ENCODE results near the gene TNFRSF1A.
A peak's percentile ranks its signal among the peaks of the same experiment; 100 is the strongest.

The TNFRSF1A gene

DNA sequence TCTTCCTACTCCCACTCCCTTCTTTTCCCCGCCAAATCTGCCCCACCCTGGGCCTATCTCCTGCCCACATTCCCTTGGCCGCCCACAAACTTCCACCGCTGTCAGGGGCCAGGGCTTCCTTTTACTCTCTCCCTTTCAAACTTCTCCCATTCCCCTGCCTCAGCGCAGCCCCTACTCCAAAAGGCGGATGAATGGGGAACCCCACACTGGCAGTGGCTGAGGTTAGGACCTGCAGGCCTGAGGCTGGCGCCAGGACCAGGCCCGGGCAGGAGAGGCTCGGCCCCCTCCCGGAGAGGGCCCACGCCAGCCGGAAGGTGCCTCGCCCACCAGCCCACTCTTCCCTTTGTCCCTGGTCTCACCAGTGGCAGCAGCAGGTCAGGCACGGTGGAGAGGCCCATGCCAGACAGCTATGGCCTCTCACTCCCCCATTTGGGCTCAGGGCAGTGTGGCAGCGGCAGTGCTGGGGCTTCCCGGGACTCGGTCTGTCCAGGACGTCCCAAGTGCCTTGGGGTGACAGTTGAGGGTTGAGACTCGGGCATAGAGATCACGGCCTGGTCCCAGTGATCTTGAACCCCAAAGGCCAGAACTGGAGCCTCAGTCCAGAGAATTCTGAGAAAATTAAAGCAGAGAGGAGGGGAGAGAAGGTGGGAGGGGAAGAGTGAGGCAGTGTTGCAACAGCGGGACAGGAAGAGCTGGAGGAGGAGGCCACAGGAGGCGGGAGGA is at the start of gene TNFRSF1A:
Gene TNFRSF1A (minus strand): TSS at position 660 of the 723 bp plus-strand sequence. CDS start 262 bp downstream, at position 398.
- DNase-seq (ENCODE audit: low read depth) = no peak

DNA sequence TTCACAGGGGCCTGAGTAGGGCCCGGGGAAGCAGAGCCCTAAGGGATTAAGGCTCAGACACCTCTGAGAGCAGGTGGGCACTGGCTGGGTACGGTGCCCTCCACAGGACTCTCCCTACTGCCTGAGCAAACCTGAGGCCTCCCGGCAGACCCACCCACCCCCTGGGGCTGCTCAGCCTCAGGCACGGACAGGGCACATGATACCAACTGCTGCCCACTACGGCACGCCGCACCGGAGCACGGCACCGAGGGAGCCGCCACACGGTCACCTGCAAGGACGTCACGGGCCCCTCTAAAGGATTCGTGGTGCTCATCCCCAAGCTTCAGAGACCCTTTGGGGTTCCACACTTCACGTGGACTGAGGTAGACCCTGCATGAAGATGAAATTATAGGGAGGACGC is 49.1 kb upstream of the TNFRSF1A start:
- no peak for DNase-seq (ENCODE audit: low read depth)

DNA sequence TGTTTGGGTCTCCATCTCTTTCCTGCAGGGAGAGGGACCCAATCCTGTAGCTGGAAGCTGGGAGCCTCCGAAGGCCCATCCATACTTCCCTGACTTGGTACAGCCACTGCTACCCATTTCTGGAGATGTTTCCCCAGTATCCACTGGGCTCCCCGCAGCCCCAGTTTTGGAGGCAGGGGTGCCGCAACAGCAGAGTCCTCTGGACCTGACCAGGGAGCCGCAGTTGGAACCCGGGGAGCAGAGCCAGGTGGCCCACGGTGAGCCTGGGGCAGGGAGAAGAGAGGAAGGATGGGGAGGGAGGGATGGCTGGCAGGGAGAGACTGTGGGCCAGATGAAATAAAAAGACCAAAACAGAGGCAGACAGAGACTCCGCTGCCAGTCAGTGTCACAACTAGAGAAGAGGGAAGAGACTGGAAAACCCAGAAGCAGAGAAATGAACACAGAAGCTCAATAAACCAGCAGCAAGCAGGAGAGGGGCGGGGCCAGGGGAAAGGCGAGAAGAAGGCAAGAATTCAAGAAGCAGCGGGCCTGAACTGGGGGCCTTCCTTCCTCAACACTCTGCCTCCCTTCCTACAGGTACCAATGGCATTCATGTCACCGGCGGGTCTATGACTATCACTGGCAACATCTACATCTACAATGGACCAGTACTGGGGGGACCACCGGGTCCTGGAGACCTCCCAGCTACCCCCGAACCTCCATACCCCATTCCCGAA is 48.4 kb upstream of the TNFRSF1A start:
- no peak for DNase-seq (ENCODE audit: low read depth)

DNA sequence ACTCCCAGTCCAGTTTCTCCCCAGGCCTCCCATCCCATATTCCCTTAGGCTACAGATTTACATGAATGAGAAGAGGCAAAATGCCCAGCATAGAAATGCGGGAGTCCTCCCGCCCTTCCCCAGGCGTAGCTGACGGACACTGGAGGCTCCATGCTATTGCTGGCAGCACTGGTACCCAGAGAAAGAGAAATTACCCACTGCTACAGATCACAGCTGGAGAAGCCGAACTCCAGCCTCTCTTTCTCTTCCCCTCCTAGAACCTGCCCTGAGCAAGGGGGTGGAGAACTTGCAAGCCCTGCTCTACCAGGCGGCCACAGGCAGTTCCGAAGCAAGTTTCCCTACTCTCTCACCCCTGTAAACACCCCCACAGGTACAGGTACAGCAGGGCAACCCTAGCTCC is 45.7 kb upstream of the TNFRSF1A start:
- DNase-seq (ENCODE audit: low read depth) = no peak

DNA sequence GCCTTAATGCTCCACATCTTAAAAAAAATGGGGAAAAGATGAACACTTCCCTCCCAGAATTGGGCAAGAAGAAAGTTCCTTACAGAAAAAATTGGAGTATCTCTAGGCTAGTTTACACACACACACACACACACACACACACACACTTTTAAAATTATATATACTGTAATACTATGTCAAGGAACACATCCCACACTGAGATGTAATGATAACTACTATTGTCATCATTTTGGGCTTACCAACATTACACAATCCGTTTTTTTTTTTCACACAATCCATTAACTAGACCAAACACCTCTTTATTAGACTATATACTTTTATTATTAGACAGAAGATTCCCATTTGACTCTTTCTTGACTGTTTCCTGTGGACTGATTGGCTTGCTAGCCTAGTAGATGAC is 44.6 kb upstream of the TNFRSF1A start:
- no peak for DNase-seq (ENCODE audit: low read depth)

DNA sequence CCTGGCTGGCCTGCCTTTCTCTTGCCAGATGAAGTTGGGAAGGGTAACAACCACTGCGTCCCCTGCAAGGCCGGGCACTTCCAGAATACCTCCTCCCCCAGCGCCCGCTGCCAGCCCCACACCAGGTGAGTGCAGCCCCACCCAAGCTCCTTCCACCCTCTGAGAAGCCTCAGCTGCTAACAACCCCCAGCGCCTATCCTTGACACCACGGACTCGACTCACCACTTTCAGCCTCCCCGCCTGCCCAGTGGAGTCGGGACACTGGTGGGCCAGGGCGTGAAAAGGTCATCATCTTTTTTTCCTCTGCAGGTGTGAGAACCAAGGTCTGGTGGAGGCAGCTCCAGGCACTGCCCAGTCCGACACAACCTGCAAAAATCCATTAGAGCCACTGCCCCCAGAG is 44.2 kb upstream of the TNFRSF1A start:
- DNase-seq (ENCODE audit: low read depth) = no peak

DNA sequence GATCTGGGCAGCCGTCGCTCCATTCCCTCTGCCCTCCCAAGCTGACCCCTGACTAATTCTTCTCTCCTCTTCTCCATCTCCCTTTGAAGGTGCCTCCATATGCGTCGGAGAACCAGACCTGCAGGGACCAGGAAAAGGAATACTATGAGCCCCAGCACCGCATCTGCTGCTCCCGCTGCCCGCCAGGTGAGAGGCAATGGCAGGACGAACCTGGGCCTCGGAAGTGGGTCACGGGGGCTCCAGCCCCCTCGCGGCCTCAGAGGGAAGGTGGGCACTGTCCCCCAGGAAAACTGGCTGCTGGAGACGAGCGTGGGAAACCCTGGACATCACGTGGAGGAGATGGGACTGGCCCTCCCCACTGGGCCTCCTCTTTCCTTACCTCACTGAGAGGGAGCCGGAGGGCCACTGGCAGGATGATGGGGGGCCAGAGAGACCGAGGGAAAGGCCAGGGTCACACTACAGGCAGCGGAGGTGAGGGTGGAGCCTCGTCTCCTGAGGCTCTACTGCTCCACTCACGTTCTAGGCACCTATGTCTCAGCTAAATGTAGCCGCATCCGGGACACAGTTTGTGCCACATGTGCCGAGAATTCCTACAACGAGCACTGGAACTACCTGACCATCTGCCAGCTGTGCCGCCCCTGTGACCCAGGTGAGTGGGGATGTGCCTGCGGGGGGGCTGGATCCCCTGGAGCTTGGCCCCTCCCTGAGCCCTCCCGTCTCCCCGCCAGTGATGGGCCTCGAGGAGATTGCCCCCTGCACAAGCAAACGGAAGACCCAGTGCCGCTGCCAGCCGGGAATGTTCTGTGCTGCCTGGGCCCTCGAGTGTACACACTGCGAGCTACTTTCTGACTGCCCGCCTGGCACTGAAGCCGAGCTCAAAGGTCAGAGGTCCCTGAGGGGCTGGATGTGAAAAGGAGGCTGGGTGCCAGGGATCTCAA is 42.9 kb upstream of the TNFRSF1A start:
- DNase-seq (ENCODE audit: low read depth) = no peak

DNA sequence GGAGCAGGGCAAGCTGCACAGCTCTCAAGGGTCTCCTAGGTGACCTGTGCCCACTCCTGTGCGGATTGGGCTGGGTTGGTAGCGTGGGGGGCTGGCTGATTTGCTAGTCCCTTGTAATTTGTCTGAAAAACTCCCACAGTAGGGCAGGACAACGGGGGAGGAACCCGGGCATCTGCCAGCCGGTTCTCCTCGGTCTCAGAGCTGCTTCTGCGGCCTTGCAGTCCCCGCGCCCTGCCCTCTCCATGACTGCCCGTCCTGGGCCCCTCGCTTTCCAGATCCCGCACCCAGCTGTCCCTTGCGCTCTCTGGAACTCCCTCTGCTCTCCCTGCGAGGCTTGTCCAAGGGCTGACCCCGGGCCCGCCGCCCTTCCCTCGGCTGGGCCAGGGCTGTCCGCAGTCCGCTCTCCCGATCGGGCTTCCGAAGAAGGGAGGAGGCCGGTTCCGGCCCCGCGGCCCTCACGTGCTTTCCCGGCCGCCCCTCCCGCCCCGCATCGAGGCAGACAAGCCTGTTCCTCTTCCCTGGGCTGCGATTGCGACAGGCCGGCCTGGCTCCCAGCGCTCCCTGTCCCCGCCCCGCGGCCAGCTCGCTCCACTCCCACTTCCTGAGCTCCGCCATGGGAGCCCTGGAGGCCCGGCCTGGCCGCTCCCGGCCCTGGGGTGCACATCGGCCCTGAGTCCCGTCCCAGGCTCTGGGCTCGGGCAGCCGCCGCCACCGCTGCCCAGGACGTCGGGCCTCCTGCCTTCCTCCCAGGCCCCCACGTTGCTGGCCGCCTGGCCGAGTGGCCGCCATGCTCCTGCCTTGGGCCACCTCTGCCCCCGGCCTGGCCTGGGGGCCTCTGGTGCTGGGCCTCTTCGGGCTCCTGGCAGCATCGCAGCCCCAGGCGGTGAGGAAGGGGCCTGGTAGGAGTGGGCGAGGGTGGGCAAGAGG is 42.0 kb upstream of the TNFRSF1A start, which contains the start of gene LTBR:
Gene LTBR (plus strand): TSS at position 591 of the 927 bp plus-strand sequence. CDS start 197 bp downstream, at position 788.
- DNase-seq (ENCODE audit: low read depth) = peak; percentile 68

DNA sequence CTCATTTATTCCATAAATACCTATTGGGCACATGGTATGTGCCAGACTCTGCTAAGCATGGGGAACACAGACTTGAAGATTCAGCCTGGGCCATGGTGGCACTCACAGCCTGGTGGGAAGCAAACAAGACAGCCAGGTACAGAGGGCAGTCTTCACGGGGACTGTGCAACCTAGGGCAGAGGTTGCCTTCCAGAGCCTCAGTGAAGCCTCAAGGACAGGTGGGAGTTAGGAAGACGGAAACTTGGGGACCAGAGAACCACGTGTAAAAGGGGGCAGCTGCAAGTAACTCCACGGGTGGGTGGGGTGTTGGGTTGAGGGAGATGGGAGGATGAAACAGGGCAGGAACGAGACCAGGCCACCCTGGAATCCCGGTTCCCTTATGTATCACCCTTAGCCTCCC is 41.1 kb upstream of the TNFRSF1A start:
- DNase-seq (ENCODE audit: low read depth) = no peak

DNA sequence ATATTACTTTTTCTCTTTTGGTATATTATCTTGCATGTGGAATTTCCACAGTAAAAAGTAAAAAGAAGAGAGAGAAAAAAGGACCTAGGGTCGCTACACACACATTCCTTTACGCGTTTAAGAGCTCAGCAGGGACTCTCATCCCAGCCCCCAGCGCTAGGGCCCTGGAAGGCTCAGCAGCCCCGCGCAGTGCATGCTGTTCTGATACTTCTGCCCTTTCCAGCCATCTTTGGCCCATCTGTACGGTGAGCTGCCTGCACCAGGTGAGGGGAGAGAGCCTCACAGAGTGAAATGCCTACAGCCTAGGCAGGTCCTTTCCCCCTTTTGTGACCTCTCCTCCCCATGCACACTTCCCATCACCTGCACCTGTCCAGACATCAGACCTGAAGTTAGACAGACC is 40.5 kb upstream of the TNFRSF1A start:
- no peak for DNase-seq (ENCODE audit: low read depth)

DNA sequence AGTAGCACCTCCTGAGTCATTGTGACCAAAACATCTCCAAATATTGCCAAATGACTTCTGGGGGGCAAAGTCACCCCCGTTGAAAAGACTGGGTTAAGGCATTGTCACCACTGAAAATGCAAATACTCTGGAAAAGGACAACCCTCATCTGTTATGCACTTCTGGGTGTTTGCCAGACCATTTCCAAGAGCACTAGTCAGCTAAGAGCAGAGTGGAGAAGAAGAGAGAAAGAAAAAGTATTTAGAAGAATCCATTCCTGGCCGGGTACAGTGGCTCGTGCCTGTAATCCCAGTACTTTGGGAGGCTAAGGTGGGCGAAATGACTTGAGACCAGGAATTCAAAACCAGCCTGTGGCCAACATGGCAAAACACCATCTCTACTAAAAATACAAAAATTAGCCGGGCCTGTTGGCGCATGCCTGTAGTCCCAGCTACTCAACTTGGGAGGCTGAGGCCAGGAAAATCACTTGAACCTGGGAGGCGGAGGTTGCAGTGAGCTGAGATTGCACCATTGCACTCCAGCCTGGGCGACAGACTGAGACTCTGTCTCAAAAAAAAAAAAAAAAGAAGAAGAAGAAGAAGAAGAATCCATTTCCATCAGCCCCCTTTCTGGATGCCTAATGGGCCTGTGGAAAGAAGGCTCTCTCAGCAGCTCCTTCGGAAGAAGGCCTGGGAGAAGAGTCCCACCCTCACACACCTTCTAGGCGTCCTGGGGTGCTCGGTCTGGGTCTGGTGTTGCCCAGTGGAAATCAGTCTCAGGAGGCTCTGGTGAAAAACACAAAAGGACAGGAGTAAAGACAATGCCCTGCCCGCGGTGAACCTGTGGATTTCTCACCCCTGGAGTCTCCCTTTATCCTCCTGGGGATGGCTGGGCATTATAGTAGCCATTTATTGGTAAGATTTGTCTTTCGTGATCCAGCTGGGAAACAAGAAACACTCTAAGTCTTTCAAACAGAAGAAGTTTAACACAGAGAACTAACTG is 38.6 kb upstream of the TNFRSF1A start:
- no peak for DNase-seq (ENCODE audit: low read depth)

DNA sequence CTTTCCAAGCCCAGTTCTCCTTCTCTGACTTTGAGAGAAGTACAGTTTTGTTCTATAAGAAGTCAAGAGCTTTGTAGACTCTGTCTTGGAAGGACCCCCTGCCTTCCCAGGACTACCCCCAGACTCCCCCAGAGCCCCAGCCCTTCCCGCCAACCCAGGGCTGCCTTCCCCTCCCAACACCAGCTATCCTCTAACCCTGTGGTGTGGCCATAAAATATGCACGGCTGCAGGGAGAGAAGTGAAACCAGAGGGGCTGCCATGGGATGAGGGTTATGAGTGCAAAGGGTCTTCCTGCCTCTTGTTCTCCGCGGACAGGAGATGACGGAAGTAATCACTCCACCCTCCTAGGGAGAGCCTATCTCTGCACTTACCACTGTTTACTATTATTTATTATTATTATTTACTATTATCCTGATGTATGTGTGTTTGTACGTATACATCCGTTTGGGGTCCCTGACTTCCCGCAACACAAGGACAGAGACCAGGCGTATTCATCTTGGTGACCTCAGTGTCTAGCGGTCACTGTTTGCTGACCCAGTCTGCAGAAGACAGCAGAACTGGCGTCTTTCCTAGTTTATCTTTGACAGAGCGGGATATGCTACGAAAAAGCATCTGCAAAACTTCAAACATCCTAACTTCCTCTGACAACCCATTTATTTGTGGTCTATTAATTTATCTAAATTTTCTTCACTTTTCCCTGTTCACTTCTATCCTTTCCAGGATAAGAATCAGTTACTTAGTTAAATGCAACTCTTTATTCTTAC is 37.0 kb upstream of the TNFRSF1A start:
- no peak for DNase-seq (ENCODE audit: low read depth)

DNA sequence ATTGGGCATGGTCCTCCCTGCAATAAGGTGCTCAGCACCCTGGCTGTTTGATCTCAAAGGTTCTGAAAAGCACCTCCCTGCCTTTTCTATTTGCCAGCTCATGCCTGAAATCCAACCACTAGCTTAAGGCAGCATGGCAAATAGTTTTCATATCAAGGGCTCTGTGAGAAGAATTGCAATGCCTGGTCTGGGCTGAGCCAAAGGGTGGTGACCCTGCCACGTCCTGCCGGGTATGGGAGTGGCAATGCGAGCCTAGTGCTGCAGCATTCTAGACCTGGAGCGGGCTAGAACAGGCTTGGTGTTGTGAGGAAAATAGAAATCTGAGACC is 35.8 kb upstream of the TNFRSF1A start:
- DNase-seq (ENCODE audit: low read depth) = no peak

DNA sequence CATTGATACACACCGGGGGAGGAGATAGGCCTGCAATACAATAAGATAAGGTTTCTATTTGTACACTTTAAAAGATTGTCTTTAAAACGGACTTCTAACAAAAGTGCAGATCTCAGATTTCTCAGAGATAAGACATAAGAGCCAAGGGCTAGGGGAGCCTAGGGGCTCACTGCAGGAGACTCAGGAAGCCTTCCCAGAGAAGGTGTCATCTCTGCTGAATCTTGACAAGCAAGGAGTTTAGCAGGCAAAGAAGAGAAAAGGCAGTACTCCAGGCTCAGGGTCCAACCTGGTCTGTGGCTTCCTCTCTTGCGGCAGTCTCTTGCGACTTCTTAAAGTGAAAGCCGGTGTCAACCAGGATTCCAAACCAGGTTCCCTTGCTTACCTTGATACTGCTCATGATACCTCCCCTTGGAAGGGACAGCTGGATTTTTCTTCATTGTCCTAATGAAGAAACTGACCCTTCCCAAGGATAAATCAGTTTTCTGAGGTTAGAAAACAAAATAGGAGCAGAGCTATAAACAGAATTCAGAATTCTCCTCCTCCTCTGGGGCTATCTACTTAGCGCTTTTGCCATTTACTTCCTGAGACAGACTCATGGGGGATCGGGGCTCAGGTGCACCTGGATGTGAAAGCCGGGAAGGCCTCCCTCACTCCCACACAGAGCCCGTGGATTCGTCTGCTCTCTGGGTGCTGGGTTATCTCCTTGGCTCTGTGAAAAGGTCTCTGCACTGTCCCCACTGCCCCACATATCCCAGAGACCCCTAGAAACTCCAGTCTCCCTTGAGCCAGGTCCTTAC is 35.2 kb upstream of the TNFRSF1A start:
- no peak for DNase-seq (ENCODE audit: low read depth)

DNA sequence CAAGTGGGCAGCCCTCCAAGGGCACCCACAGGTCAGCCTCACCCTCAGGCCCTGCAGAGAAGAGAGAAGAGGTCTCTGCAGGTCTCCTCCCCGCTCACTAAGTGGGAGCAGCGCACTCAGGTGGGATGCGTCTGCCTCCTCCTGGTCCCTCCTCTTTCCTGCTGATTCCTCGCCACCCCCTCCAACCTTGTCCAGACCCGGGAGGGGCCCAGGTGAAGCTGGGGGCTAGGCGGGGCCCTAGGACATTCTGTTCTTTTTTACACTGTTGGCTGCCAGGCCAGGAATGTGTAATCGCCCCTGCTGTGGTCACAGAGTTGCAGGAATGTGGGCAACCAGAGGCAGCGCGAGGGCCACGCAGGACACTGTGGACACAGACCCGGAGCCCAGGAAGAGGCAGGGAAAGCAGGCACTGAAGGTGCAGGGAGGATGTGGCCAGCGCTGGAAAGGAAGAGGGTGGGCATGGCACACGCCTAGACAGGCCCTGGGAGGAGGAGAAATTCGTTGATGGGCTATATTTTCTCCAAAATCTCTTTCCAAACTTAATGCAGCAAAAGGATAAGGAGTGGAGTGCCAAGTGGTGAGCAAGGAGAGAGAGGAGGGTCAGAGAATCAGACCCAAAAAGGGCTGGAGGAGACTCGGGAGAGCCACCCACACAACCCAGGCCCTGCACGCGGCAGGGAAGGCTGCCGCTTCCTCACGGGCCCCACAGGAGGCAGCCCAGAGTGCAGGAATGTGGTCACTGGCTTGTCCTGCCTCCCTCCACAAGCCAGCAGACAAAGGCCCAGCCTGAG is 34.4 kb upstream of the TNFRSF1A start:
- no peak for DNase-seq (ENCODE audit: low read depth)

DNA sequence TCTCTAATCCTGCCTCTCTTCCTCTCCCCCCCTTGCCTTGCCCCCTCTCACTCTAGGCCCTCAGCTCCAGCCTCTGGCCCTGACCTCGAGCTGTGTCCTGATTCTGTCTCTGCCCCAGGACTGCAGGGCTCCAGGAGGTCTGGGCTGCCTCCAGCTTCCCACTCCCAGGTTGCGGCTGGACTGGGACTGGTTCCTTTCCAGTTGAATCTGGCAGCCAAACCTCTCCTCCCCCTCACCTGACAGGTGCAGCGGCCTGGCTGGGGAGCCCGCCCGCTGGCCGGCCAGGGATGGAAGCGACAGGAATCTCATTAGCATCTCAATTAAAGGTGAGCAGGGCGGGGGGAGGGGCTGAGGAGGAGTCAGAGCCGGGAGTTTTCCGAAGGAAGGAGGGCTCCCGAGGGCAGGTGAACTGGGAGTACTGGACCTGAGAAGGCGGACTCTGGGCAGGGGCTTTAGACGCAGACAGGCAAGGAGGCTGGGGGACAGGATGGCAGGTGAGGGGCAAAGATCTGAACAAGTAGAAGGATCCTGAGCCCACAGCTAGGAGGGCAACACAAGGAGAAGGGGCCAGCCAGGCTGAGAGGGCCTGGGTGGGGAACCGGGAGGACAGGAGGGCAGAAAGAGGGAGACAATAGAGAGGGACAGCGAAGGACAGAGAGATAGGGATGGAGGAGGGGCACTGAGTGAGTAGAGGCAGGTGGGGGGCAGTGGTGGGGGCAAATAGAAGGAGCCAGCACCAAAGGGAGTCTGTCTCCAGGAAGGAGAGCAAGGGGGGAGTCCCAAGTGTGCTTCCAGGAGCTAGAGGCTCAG is 33.6 kb upstream of the TNFRSF1A start, which contains the start of gene SCNN1A:
Gene SCNN1A (minus strand): TSS at position 295 of the 810 bp plus-strand sequence. CDS start 780 bp downstream, outside the sequence.
- no peak for DNase-seq (ENCODE audit: low read depth)

DNA sequence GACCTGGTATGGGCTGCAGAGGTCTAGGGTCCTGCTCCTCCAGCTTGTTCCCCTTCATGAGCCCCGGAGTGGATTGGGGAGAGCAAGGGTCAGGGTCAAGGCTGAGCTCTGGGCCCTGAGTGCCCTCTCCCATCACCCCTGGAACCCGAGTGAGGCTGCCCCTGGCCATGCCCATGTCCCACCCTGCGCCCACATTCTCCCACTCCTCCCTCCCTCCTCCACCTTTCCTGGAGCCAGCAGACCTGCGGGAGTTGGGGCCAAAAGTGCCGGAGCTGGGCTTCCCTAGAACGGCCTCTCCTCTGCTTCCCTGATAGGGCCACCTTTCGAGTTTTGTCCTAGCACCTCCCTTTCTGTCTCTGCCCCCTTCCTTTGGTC is 32.9 kb upstream of the TNFRSF1A start:
- no peak for DNase-seq (ENCODE audit: low read depth)
